Epithelial cell of esophagus (primary cell): ENCODE data around the gene OR52E6.

Source experiments
- DNase-seq: peaks from one replicate; pipeline ENCODE4 v3.0.0; 2010; ENCODE audit warnings: low read depth
- H3K4me3 ChIP-seq: 2 replicates; pipeline ENCODE4 v1.5.1; 2011; ENCODE audit warnings: mild to moderate bottlenecking, low read length, control low read depth
- CTCF ChIP-seq: IDR thresholded peaks from 2 replicates; pipeline ENCODE4 v1.5.1; 2011; ENCODE audit warnings: low read depth, mild to moderate bottlenecking, low read length, control low read depth, inconsistent platforms; ENCODE audit not compliant: insufficient read depth; ENCODE audit errors: missing control alignments

Gene OR52E6

GRCh38 chr11:5807580-5807979 lies 34.1 kb downstream of the OR52E6 start:
- no peak for DNase-seq
- no peak overlapping the region for H3K4me3 ChIP-seq
- no peak for TF ChIP-seq CTCF

GRCh38 chr11:5803982-5804381 lies 37.7 kb downstream of the OR52E6 start:
- no peak for DNase-seq
- no peak for TF ChIP-seq CTCF
- H3K4me3 ChIP-seq: no peak overlapping the region

GRCh38 chr11:5796541-5796940 lies 45.2 kb downstream of the OR52E6 start:
- no peak for TF ChIP-seq CTCF
- DNase-seq: no peak
- no peak overlapping the region for H3K4me3 ChIP-seq

- H3K4me3 ChIP-seq: no peak within 1 kb of the TSS
- no peak for TF ChIP-seq CTCF
- DNase-seq: no peak
Observed at GRCh38 chr11:5791165-5791564, 50.5 kb downstream of the OR52E6 start, which contains the start of gene OR52N1. Gene OR52N1 (minus strand): TSS chr11:5791265. CDS start chr11:5788816, 2,449 bp downstream.
